ENCODE data around the gene ST6GALNAC2.
"Not testable (repeated sequence)": the region's sequence is repeated elsewhere in the genome, so short reads cannot be mapped to it uniquely, and the experiment has no call there.

DNA sequence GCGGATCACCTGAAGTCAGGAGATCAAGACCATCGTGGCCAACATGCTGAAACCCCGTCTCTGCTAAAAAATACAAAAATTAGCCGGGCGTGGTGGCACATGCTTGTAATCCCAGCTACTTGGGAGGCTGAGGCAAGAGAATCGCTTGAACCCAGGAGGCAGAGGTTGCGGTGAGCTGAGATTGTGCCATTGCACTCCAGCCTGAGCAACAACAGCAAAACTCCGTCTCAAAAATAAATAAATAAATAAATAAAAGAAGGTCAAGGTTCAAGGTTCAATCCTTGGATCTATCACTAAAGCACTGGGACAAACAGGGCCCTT, 60.2 kb downstream of the ST6GALNAC2 start:
- TF ChIP-seq, protein P1, sequence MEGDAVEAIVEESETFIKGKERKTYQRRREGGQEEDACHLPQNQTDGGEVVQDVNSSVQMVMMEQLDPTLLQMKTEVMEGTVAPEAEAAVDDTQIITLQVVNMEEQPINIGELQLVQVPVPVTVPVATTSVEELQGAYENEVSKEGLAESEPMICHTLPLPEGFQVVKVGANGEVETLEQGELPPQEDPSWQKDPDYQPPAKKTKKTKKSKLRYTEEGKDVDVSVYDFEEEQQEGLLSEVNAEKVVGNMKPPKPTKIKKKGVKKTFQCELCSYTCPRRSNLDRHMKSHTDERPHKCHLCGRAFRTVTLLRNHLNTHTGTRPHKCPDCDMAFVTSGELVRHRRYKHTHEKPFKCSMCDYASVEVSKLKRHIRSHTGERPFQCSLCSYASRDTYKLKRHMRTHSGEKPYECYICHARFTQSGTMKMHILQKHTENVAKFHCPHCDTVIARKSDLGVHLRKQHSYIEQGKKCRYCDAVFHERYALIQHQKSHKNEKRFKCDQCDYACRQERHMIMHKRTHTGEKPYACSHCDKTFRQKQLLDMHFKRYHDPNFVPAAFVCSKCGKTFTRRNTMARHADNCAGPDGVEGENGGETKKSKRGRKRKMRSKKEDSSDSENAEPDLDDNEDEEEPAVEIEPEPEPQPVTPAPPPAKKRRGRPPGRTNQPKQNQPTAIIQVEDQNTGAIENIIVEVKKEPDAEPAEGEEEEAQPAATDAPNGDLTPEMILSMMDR (IDR thresholded peaks at IDR 0.05): not testable (repeated sequence)
- TF ChIP-seq POLR2A, POLR2AphosphoS5 (IDR thresholded peaks at IDR 0.05): not testable (repeated sequence)

Measured in stomach (tissue), 4 donors.